Measurements from ENCODE around the gene CDH13. TPM values are rescaled to one million over a fixed set of nuclear protein-coding genes. Genes with fewer than 3 reads are reported as not detected.

The CDH13 gene
- total RNA-seq, 1 donor from 2014 or later, result 2.3 TPM

DNA sequence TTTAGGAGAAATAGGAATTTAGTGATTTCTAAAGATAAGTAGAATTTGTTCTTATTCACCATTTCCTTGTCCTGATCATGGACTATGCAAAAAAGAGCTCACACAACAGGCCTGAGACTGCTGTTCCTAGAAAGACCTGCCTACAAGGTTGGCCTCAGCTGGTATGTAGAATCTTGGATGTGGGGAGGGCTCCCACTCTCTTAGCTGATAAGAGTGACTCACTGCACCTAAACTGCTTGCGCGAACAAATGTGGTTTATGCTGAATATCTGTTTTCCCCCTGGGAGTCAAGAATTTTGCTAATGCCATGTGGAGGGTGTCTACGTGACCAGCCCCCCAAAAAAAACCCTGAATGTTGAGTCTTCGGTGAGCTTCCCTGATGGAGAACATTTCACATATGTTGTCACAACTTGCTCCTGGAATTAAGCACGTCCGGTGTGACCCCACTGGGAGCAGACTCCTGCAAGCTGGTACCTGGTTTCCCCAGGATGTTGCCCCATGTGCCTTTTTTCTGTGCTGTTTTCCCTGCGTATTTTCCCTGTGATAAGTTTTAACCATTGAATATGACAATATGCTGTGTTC lies 1112.2 kb downstream of the CDH13 start:
- no peak overlapping the region for H3K27ac Mint-ChIP-seq (ENCODE audit: unreplicated experiment)
- peaks cover 6% of the 10 kb centered on the region for H3K9me3 Mint-ChIP-seq (ENCODE audit: unreplicated experiment)
- peaks cover 3% of the 10 kb centered on the region for H3K27me3 Mint-ChIP-seq (ENCODE audit: unreplicated experiment)
- H3K36me3 Mint-ChIP-seq (ENCODE audit: low read depth, unreplicated experiment), result peaks cover 2% of the 10 kb centered on the region
- TF ChIP-seq, protein P1, sequence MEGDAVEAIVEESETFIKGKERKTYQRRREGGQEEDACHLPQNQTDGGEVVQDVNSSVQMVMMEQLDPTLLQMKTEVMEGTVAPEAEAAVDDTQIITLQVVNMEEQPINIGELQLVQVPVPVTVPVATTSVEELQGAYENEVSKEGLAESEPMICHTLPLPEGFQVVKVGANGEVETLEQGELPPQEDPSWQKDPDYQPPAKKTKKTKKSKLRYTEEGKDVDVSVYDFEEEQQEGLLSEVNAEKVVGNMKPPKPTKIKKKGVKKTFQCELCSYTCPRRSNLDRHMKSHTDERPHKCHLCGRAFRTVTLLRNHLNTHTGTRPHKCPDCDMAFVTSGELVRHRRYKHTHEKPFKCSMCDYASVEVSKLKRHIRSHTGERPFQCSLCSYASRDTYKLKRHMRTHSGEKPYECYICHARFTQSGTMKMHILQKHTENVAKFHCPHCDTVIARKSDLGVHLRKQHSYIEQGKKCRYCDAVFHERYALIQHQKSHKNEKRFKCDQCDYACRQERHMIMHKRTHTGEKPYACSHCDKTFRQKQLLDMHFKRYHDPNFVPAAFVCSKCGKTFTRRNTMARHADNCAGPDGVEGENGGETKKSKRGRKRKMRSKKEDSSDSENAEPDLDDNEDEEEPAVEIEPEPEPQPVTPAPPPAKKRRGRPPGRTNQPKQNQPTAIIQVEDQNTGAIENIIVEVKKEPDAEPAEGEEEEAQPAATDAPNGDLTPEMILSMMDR (IDR thresholded peaks at IDR 0.05; ENCODE audit: unreplicated experiment), result no peak
- no peak overlapping the region for H3K4me3 Mint-ChIP-seq (ENCODE audit: unreplicated experiment)
- DNase-seq (ENCODE audit: low spot score), result no peak
- no peaks in the 10 kb centered on the region for H3K4me1 Mint-ChIP-seq (ENCODE audit: unreplicated experiment)

DNA sequence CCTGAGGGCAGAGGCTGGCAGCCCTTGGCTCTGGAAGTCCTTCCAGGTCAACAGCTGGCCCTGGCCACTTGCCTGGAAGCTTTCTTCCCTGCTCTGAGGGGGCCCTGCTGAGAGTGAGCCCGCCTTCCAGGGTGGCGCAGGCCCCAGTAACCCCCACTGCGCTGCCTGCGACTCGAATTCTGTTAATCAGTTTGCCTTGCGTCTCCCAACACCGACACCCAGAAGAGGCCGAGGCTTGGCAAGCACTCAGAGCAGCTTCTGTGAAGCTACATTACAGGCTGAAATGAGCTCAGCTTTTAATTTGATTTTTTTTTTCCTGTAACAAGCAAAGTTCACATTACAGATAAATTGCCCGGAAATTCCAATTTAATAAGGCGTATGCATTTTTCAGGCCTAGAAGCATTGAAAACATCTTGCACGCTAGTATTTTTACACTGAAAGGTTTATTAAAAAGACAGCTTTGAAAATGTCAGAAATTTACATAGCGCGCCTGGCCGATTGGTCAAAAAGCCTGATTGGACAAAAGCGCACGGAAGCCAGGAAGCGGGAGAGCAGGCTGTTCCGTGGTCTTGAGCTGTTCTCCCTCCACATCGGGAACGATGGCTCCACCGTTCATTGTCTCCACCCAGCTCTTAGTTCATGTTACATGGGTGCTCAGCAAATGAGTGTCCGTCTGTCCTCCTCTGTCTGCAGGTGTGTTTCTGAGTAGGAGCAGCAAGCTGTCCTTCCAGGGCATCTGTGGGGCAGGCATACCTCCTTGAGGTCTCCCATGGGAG lies 1115.5 kb downstream of the CDH13 start:
- DNase-seq (ENCODE audit: low spot score), result no peak
- Mint-ChIP-seq H3K4me3 (ENCODE audit: unreplicated experiment) (no peak overlapping the region), H3K9me3 (ENCODE audit: unreplicated experiment) (no peaks in the 10 kb centered on the region), H3K4me1 (ENCODE audit: unreplicated experiment) (no peaks in the 10 kb centered on the region), H3K27ac (ENCODE audit: unreplicated experiment) (no peak overlapping the region), H3K27me3 (ENCODE audit: unreplicated experiment) (peaks cover 4% of the 10 kb centered on the region), H3K36me3 (ENCODE audit: low read depth, unreplicated experiment) (no peaks in the 10 kb centered on the region)
- TF ChIP-seq, protein P1 (IDR thresholded peaks at IDR 0.05; ENCODE audit: unreplicated experiment), result no peak

DNA sequence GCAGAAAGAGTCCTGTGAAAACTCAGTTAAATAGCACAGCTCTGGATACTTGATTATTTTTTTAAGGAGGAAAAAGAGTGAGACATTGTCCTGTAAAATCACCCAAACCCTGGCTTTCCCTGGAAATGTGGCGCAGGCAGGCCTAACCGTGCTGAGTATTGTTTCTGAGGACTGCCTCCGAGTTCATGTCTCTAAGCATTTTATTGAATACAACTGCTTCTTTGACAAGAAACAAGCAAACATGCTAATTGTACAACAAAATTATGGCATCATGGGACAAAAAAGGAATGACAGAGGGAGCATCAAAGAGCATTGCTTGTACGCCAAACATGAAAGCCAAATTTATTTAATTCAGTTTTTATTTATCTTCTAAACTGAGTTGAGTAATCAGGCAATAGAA lies 1116.5 kb downstream of the CDH13 start:
- H3K9me3 Mint-ChIP-seq (ENCODE audit: unreplicated experiment), result no peaks in the 10 kb centered on the region
- DNase-seq (ENCODE audit: low spot score), result no peak
- peaks cover 4% of the 10 kb centered on the region for H3K27me3 Mint-ChIP-seq (ENCODE audit: unreplicated experiment)
- no peaks in the 10 kb centered on the region for H3K4me1 Mint-ChIP-seq (ENCODE audit: unreplicated experiment)
- TF ChIP-seq, protein P1 (IDR thresholded peaks at IDR 0.05; ENCODE audit: unreplicated experiment), result no peak
- H3K27ac Mint-ChIP-seq (ENCODE audit: unreplicated experiment), result no peak overlapping the region
- H3K4me3 Mint-ChIP-seq (ENCODE audit: unreplicated experiment), result no peak overlapping the region
- no peaks in the 10 kb centered on the region for H3K36me3 Mint-ChIP-seq (ENCODE audit: low read depth, unreplicated experiment)

DNA sequence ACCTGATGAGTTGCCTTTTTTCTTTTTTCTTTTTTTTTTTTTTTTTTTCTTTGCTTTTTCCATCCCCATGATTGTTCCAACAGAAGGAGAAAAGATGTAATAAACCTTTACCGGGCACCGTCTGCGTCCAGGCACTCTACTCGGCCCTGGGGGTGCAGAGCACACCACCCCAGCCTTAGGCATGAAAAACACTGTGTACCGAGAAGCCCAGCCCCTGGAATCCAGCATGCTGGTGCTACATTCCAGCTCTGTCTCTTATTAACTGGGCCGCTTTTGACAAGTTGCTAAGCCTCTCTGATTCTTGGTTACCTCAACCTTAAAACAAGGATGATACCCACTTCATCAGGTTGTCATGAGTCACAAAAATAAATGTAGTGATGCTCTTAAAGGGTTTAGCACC lies 1117.0 kb downstream of the CDH13 start:
- Mint-ChIP-seq H3K4me3 (ENCODE audit: unreplicated experiment) (no peak overlapping the region), H3K9me3 (ENCODE audit: unreplicated experiment) (no peaks in the 10 kb centered on the region), H3K4me1 (ENCODE audit: unreplicated experiment) (no peaks in the 10 kb centered on the region), H3K36me3 (ENCODE audit: low read depth, unreplicated experiment) (no peaks in the 10 kb centered on the region), H3K27ac (ENCODE audit: unreplicated experiment) (no peak overlapping the region), H3K27me3 (ENCODE audit: unreplicated experiment) (peaks cover 7% of the 10 kb centered on the region)
- TF ChIP-seq, protein P1 (IDR thresholded peaks at IDR 0.05; ENCODE audit: unreplicated experiment), result no peak
- DNase-seq (ENCODE audit: low spot score), result no peak

DNA sequence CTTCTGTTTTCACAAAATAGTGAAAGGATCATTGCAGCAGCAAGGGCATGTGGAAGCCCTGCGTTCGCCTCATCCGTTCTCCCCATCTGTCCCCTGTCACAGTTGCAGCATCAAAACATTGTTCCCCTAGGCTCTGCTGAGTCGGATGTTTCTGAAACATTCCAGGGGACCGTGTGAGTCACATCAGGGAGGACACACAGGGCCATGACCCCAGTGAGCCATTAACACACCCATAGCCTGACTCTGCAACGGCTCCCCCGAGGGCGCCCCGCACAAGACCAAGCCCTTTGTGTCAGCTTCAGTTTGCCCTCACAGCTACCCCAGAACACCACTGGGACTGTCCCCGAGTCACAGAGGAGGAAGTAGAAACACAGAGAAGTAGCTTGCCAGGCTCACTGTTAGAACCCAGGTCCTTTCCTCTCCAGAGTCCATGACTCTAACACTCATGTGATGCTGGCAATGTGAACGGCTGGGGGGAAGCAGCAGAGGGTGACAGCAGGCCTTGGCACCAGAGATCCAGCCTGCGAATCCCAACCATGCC lies 1117.7 kb downstream of the CDH13 start:
- Mint-ChIP-seq H3K9me3 (ENCODE audit: unreplicated experiment) (no peaks in the 10 kb centered on the region), H3K27me3 (ENCODE audit: unreplicated experiment) (peaks cover 7% of the 10 kb centered on the region), H3K27ac (ENCODE audit: unreplicated experiment) (no peak overlapping the region), H3K36me3 (ENCODE audit: low read depth, unreplicated experiment) (no peaks in the 10 kb centered on the region), H3K4me1 (ENCODE audit: unreplicated experiment) (no peaks in the 10 kb centered on the region), H3K4me3 (ENCODE audit: unreplicated experiment) (no peak overlapping the region)
- TF ChIP-seq, protein P1 (IDR thresholded peaks at IDR 0.05; ENCODE audit: unreplicated experiment), result no peak
- no peak for DNase-seq (ENCODE audit: low spot score)

All from endothelial cell (in vitro differentiated cells).